ENCODE results near the gene CSF2.

The CSF2 gene

GRCh38 chr5:132066871-132067270 is 6.7 kb upstream of the CSF2 start:
- Histone ChIP-seq H3K27me3 (ENCODE audit: control insufficient read depth, low read length) (no peaks in the 10 kb centered on the region; the same call in 1 of the 2 replicates), H3K9me3 (ENCODE audit: control insufficient read depth, insufficient read depth, low read length) (no peaks in the 10 kb centered on the region), H3K4me3 (ENCODE audit: low read length) (no peak overlapping the region), H3F3A (ENCODE audit: control insufficient read depth, insufficient read depth) (no peaks in the 10 kb centered on the region), H3K4me1 (ENCODE audit: control insufficient read depth, low read length) (no peaks in the 10 kb centered on the region), H4K20me1 (ENCODE audit: control insufficient read depth, insufficient read depth, low read depth, low read length) (no peaks in the 10 kb centered on the region), H3K79me2 (ENCODE audit: control insufficient read depth, low read length) (no peaks in the 10 kb centered on the region), H3K4me2 (ENCODE audit: low read length) (no peak overlapping the region), H3K9me2 (replicated peaks; ENCODE audit: control insufficient read depth, low read length) (no peaks in the 10 kb centered on the region), H3K36me3 (ENCODE audit: control insufficient read depth, low read length) (no peaks in the 10 kb centered on the region), H3K27ac (ENCODE audit: low read depth, low read length) (no peak overlapping the region)
- TF ChIP-seq, protein P1, sequence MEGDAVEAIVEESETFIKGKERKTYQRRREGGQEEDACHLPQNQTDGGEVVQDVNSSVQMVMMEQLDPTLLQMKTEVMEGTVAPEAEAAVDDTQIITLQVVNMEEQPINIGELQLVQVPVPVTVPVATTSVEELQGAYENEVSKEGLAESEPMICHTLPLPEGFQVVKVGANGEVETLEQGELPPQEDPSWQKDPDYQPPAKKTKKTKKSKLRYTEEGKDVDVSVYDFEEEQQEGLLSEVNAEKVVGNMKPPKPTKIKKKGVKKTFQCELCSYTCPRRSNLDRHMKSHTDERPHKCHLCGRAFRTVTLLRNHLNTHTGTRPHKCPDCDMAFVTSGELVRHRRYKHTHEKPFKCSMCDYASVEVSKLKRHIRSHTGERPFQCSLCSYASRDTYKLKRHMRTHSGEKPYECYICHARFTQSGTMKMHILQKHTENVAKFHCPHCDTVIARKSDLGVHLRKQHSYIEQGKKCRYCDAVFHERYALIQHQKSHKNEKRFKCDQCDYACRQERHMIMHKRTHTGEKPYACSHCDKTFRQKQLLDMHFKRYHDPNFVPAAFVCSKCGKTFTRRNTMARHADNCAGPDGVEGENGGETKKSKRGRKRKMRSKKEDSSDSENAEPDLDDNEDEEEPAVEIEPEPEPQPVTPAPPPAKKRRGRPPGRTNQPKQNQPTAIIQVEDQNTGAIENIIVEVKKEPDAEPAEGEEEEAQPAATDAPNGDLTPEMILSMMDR (IDR thresholded peaks at IDR 0.05; ENCODE audit: low read depth, low read length, poor library complexity, severe bottlenecking), result no peak
- no peak for TF ChIP-seq EZH2phosphoT487 (IDR thresholded peaks at IDR 0.05; ENCODE audit: borderline replicate concordance, low read length)

DNA sequence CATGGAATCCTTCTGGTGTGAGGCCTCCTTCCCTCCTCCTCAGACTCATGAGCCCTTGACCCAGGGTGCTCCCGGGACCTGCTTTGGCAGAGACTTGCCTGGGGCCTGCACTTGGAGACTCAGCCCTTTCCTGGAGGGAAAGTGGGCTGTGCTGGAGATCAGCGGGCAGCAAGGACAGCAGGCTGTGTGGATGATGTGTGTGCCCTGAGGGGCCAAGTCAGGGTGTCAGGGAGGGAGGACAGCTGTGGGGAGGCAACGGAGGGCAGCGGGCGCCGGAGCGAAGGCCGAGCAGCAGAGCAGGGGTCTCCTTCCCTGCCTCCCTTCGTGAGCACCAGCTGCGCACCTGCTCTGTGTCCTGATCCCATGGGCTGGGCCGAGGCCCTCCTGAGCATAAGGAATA is 6.1 kb upstream of the CSF2 start:
- H3K4me3 ChIP-seq (ENCODE audit: low read length), result no peak overlapping the region
- no peaks in the 10 kb centered on the region for H3K36me3 ChIP-seq (ENCODE audit: control insufficient read depth, low read length)
- no peaks in the 10 kb centered on the region for H3F3A ChIP-seq (ENCODE audit: control insufficient read depth, insufficient read depth)
- H3K9me2 ChIP-seq (replicated peaks; ENCODE audit: control insufficient read depth, low read length), result no peaks in the 10 kb centered on the region
- no peak overlapping the region for H3K4me2 ChIP-seq (ENCODE audit: low read length)
- no peaks in the 10 kb centered on the region for H3K4me1 ChIP-seq (ENCODE audit: control insufficient read depth, low read length)
- H3K27ac ChIP-seq (ENCODE audit: low read depth, low read length), result no peak overlapping the region
- TF ChIP-seq, protein P1 (IDR thresholded peaks at IDR 0.05; ENCODE audit: low read depth, low read length, poor library complexity, severe bottlenecking), result no peak
- no peak for TF ChIP-seq EZH2phosphoT487 (IDR thresholded peaks at IDR 0.05; ENCODE audit: borderline replicate concordance, low read length)
- H3K79me2 ChIP-seq (ENCODE audit: control insufficient read depth, low read length), result no peaks in the 10 kb centered on the region
- H3K27me3 ChIP-seq (ENCODE audit: control insufficient read depth, low read length), result no peaks in the 10 kb centered on the region; the same call in 1 of the 2 replicates
- H3K9me3 ChIP-seq (ENCODE audit: control insufficient read depth, insufficient read depth, low read length), result no peaks in the 10 kb centered on the region
- H4K20me1 ChIP-seq (ENCODE audit: control insufficient read depth, insufficient read depth, low read depth, low read length), result no peaks in the 10 kb centered on the region

- Histone ChIP-seq H3K27ac (ENCODE audit: low read depth, low read length) (no peak overlapping the region), H3K9me3 (ENCODE audit: control insufficient read depth, insufficient read depth, low read length) (no peaks in the 10 kb centered on the region), H3K27me3 (ENCODE audit: control insufficient read depth, low read length) (no peaks in the 10 kb centered on the region; the same call in 1 of the 2 replicates), H3K4me3 (ENCODE audit: low read length) (no peak overlapping the region), H3K4me1 (ENCODE audit: control insufficient read depth, low read length) (no peaks in the 10 kb centered on the region), H3K36me3 (ENCODE audit: control insufficient read depth, low read length) (no peaks in the 10 kb centered on the region), H4K20me1 (ENCODE audit: control insufficient read depth, insufficient read depth, low read depth, low read length) (no peaks in the 10 kb centered on the region), H3K9me2 (replicated peaks; ENCODE audit: control insufficient read depth, low read length) (no peaks in the 10 kb centered on the region), H3F3A (ENCODE audit: control insufficient read depth, insufficient read depth) (no peaks in the 10 kb centered on the region), H3K79me2 (ENCODE audit: control insufficient read depth, low read length) (no peaks in the 10 kb centered on the region), H3K4me2 (ENCODE audit: low read length) (no peak overlapping the region)
- TF ChIP-seq EZH2phosphoT487 (IDR thresholded peaks at IDR 0.05; ENCODE audit: borderline replicate concordance, low read length), result no peak
- TF ChIP-seq, protein P1 (IDR thresholded peaks at IDR 0.05; ENCODE audit: low read depth, low read length, poor library complexity, severe bottlenecking), result no peak
Observed at GRCh38 chr5:132067941-132068808, 5.4 kb upstream of the CSF2 start.

Measured in DOHH2 (cell line).